GM23338 (cell line): ENCODE data around the gene ZNF439. TPM values are rescaled to one million over a fixed set of nuclear protein-coding genes. Genes with fewer than 3 reads are reported as not detected.

Experiments used
- ATAC-seq: fragments of 200-7000 bp; cut with Tn5 transposase; 3 replicates; pipeline ENCODE4 v1.9.1; 2020
- DNase-seq: peaks from one replicate; pipeline ENCODE4 v3.0.0-alpha.2; 2015; ENCODE audit warnings: low spot score
- H2AFZ ChIP-seq: fragments of 200-600 bp; sonication (generic); 2 replicates; pipeline ENCODE4 v1.8.0; 2016; ENCODE audit warnings: antibody characterized with exemption, mild to moderate bottlenecking, moderate library complexity
- H3F3A ChIP-seq: fragments of 200-600 bp; sonication (generic); replicated peaks from 2 replicates; pipeline ENCODE4 v1.8.0; 2017; ENCODE audit warnings: antibody characterized with exemption, mixed run types, low read depth
- H3K27ac ChIP-seq: fragments of 200-600 bp; sonication (generic); 2 replicates; pipeline ENCODE4 v1.6.1; 2016; ENCODE audit warnings: low read depth
- H3K27me3 ChIP-seq: fragments of 200-600 bp; sonication (generic); 2 replicates; pipeline ENCODE4 v1.8.0; 2016; ENCODE audit warnings: mild to moderate bottlenecking, mixed run types, moderate library complexity; ENCODE audit not compliant: insufficient read depth
- H3K36me3 ChIP-seq: fragments of 200-600 bp; sonication (generic); 2 replicates; pipeline ENCODE4 v1.8.0; 2016; ENCODE audit warnings: mild to moderate bottlenecking; ENCODE audit not compliant: insufficient read depth
- H3K4me1 ChIP-seq: fragments of 200-600 bp; sonication (generic); 2 replicates; pipeline ENCODE4 v1.8.0; 2016; ENCODE audit warnings: mild to moderate bottlenecking, moderate library complexity; ENCODE audit not compliant: insufficient read depth
- H3K4me2 ChIP-seq: fragments of 200-600 bp; sonication (generic); 2 replicates; pipeline ENCODE4 v1.7.1; 2017; ENCODE audit warnings: mixed run types
- H3K4me3 ChIP-seq: fragments of 200-600 bp; sonication (generic); 2 replicates; pipeline ENCODE4 v1.6.1; 2016; ENCODE audit warnings: mixed run types
- H3K79me2 ChIP-seq: fragments of 200-600 bp; sonication (generic); replicated peaks from 2 replicates; pipeline ENCODE4 v1.8.0; 2017; ENCODE audit warnings: mild to moderate bottlenecking; ENCODE audit not compliant: insufficient read depth
- H3K9me2 ChIP-seq: fragments of 200-600 bp; sonication (generic); 2 replicates; pipeline ENCODE4 v1.8.0; 2017; ENCODE audit not compliant: insufficient read depth
- H4K20me1 ChIP-seq: fragments of 200-600 bp; sonication (generic); replicated peaks from 2 replicates; pipeline ENCODE4 v1.8.0; 2017; ENCODE audit warnings: mild to moderate bottlenecking; ENCODE audit not compliant: insufficient read depth
- H3K27ac Mint-ChIP-seq: 2 replicates; pipeline ENCODE4 v1.8.0; 2020; ENCODE audit warnings: inconsistent platforms, mild to moderate bottlenecking, moderate library complexity, mixed read lengths
- H3K27me3 Mint-ChIP-seq: 3 replicates; pipeline ENCODE4 v1.8.0; 2022; ENCODE audit warnings: low read depth, mild to moderate bottlenecking, moderate library complexity, mixed read lengths, inconsistent platforms; ENCODE audit not compliant: insufficient read depth, poor library complexity
- H3K36me3 Mint-ChIP-seq: 3 replicates; pipeline ENCODE4 v1.8.0; 2021; ENCODE audit warnings: low read depth, mild to moderate bottlenecking, inconsistent platforms, moderate library complexity, mixed read lengths
- H3K4me1 Mint-ChIP-seq: 3 replicates; pipeline ENCODE4 v1.8.0; 2020; ENCODE audit warnings: mild to moderate bottlenecking, inconsistent platforms, mixed read lengths
- H3K4me3 Mint-ChIP-seq: 3 replicates; pipeline ENCODE4 v1.8.0; 2021; ENCODE audit warnings: moderate library complexity, mild to moderate bottlenecking, inconsistent platforms, mixed read lengths
- H3K9me3 Mint-ChIP-seq: 3 replicates; pipeline ENCODE4 v1.8.0; 2020; ENCODE audit warnings: moderate library complexity, mild to moderate bottlenecking, inconsistent platforms, mixed read lengths
- CREB1 ChIP-seq: fragments of 250-450 bp; sonication (Bioruptor Pico); IDR thresholded peaks from 2 replicates; pipeline ENCODE4 v1.5.0; 2020; ENCODE audit warnings: low read depth, mild to moderate bottlenecking, moderate library complexity
- EZH2 ChIP-seq: fragments of 200-600 bp; sonication (generic); IDR thresholded peaks from one replicate; pipeline ENCODE4 v1.8.0; 2017; ENCODE audit warnings: antibody characterized with exemption, mild to moderate bottlenecking, low read depth; ENCODE audit not compliant: unreplicated experiment
- EZH2phosphoT487 ChIP-seq: fragments of 200-600 bp; sonication (generic); IDR thresholded peaks from one replicate; pipeline ENCODE4 v1.8.1; 2018; ENCODE audit warnings: antibody characterized with exemption; ENCODE audit not compliant: unreplicated experiment
- JUNB ChIP-seq: IDR thresholded peaks from one replicate; pipeline ENCODE4 v1.6.1; 2016; ENCODE audit warnings: antibody characterized with exemption; ENCODE audit not compliant: unreplicated experiment
- NANOG ChIP-seq: IDR thresholded peaks from 2 replicates; pipeline ENCODE4 v1.6.1; 2016; ENCODE audit warnings: antibody characterized with exemption, borderline replicate concordance
- POLR2AphosphoS5 ChIP-seq: IDR thresholded peaks from 2 replicates; pipeline ENCODE4 v1.6.1; 2016; ENCODE audit warnings: antibody characterized with exemption, low read depth
- REST ChIP-seq: IDR thresholded peaks from one replicate; pipeline ENCODE4 v1.6.1; 2018; ENCODE audit warnings: antibody characterized with exemption; ENCODE audit not compliant: unreplicated experiment
- ZNF331 ChIP-seq: fragments of 250-450 bp; sonication (Bioruptor Pico); IDR thresholded peaks from 2 replicates; pipeline ENCODE4 v1.5.0; 2020; ENCODE audit warnings: low read depth, mild to moderate bottlenecking, moderate library complexity
- ZNF462 ChIP-seq: fragments of 250-450 bp; sonication (Bioruptor Pico); IDR thresholded peaks from 2 replicates; pipeline ENCODE4 v1.5.0; 2020; ENCODE audit warnings: mild to moderate bottlenecking, moderate library complexity
- polyA plus RNA-seq: library from polyadenylated mRNA; unstranded; fragments of >200 nt; fragmentation: Nextera tagmentation; extraction: Ambion mirVana; gene quantifications from 2 replicates; pipeline ENCODE4 v1.2.1, GENCODE V29; 2016
- total RNA-seq: library from RNA; depleted of rRNA; stranded (reverse); fragments of >200 nt; shearing (Covaris generic); gene quantifications from 2 replicates; pipeline ENCODE4 v1.2.3, GENCODE V29; 2014

Gene ZNF439
- total and polyA plus RNA-seq, 2 experiments from 2014 or later, result 4.5 to 6.6 TPM

- no peaks in the 10 kb centered on the region for H3K4me1 Mint-ChIP-seq
- Histone ChIP-seq H2AFZ (no peak overlapping the region), H3K27ac (peak overlapping the region; percentile 34; the same call in 1 of the 2 replicates), H3K4me2 (peak overlapping the region; percentile 45; the same call in 1 of the 2 replicates), H3K4me3 (peak overlapping the region; percentile 71), H3K4me1 (peaks cover 30% of the 10 kb centered on the region), H3F3A (no peaks in the 10 kb centered on the region), H3K27me3 (no peaks in the 10 kb centered on the region), H4K20me1 (no peaks in the 10 kb centered on the region), H3K36me3 (no peaks in the 10 kb centered on the region), H3K79me2 (peaks cover 26% of the 10 kb centered on the region), H3K9me2 (no peaks in the 10 kb centered on the region)
- H3K4me3 Mint-ChIP-seq, result no peak overlapping the region
- H3K27me3 Mint-ChIP-seq, result peaks cover 4% of the 10 kb centered on the region
- ATAC-seq, result no peak
- TF ChIP-seq JUNB, result no peak
- no peak for TF ChIP-seq CREB1 (CRISPR knock-in tag)
- TF ChIP-seq ZNF331 (CRISPR knock-in tag), result no peak
- TF ChIP-seq NANOG, result no peak
- no peak for TF ChIP-seq EZH2
- peaks cover 99% of the 10 kb centered on the region for H3K9me3 Mint-ChIP-seq
- DNase-seq, result peak; percentile 48
- H3K27ac Mint-ChIP-seq, result no peak overlapping the region
- peaks cover 35% of the 10 kb centered on the region for H3K36me3 Mint-ChIP-seq
These were observed 38.7 kb downstream of the ZNF439 start for GRCh38 chr19:11887234-11887610.

GRCh38 chr19:11887611-11888531 is 39.3 kb downstream of the ZNF439 start, which contains the start of gene ZNF69:
Gene ZNF69, plus strand, starts transcription at chr19:11887782. Its CDS starts 142 bp downstream, at chr19:11887924.
- ATAC-seq (no peak), DNase-seq (peak; percentile 98)
- H4K20me1 ChIP-seq, result no peaks in the 10 kb centered on the region
- Mint-ChIP-seq H3K9me3 (peaks cover 99% of the 10 kb centered on the region), H3K27me3 (peaks cover 4% of the 10 kb centered on the region), H3K4me3 (no peak within 1 kb of the TSS), H3K4me1 (no peaks in the 10 kb centered on the region), H3K36me3 (peaks cover 33% of the 10 kb centered on the region), H3K27ac (no peak within 1 kb of the TSS)
- no peaks in the 10 kb centered on the region for H3F3A ChIP-seq
- peaks cover 30% of the 10 kb centered on the region for H3K4me1 ChIP-seq
- H3K79me2 ChIP-seq, result peaks cover 30% of the 10 kb centered on the region
- H3K4me3 ChIP-seq, result peak within 1 kb of the TSS; percentile 71
- peaks cover 3% of the 10 kb centered on the region; the same call in 1 of the 2 replicates for H3K36me3 ChIP-seq
- peak within 1 kb of the TSS; percentile 89 for H3K4me2 ChIP-seq
- H3K27ac ChIP-seq, result peak within 1 kb of the TSS; percentile 98
- H3K9me2 ChIP-seq, result no peaks in the 10 kb centered on the region
- H3K27me3 ChIP-seq, result no peaks in the 10 kb centered on the region
- H2AFZ ChIP-seq, result peak within 1 kb of the TSS; percentile 80; the same call in 1 of the 2 replicates
- TF ChIP-seq JUNB, result no peak
- no peak for TF ChIP-seq REST
- peak; percentile 94 for TF ChIP-seq POLR2AphosphoS5
- TF ChIP-seq NANOG, result no peak
- no peak for TF ChIP-seq EZH2phosphoT487
- TF ChIP-seq ZNF462 (CRISPR knock-in tag), result no peak
